ENCODE results near the gene HDGF. TPM values are rescaled to one million over a fixed set of nuclear protein-coding genes. Genes with fewer than 3 reads are reported as not detected.
"Not testable (repeated sequence)": the region's sequence is repeated elsewhere in the genome, so short reads cannot be mapped to it uniquely, and the experiment has no call there.

The HDGF gene
- total and polyA plus RNA-seq, 8 donors: 43.5 to 112 (median 66.0) TPM

DNA sequence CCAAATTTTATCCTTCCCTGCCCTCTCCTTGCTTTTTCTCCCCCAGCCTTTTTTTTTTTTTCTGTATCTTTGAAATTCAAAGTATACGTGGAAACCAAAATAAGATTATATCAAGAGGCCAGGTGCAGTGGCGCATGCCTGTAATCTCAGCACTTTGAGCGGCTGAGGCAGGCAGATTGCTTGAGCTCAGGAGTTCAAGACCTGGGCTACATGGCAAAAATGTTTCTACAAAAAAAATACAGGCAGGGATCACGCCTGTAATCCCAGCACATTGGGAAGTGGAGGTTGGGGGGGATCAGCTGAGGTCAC, 9.3 kb upstream of the HDGF start:
- WGBS, 2 donors: 62 to 63% methylated on average over 4 of the region's 4 CpGs
- intact Hi-C loops (cut with DNase I): no loop called here
- FAIRE-seq: no peak

DNA sequence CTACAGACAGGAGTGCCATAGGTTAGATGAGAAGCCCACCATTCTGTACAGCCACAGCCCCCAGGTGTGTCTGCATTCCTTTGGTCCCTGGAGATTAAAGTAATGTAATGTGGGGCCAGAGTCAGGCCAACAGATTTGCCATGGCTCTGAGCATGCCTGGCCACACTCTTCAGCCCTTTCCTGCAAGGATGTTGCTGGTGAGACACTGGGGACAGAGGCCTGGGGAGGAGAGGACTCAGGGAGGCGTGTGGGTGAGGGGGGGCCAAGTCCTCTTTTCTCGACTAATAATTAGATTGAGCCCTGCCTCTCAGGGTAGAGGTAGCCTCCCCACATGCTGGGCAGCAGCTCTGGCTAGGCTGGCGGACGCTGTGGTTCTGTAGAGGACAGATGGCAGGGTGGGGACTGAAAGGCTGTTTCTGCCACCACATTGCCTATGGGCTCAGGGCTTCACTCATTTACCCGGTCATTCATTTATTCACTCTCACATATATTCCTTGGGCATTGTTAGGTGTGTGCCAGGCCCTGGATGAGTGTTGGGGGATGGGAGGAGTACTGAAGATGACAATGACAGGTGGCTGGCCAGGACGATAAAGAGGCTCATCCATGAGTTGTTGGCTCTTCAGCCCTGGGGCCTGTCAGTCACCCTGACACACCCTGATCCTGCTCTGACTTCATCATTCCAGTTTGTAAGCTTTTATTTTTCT, 8.8 kb upstream of the HDGF start:
- 66 to 68% methylated on average over 6 of the region's 6 CpGs for WGBS, 2 donors
- Histone ChIP-seq H3K9me3 (no peaks in the 10 kb centered on the region), H3K27ac (no peak overlapping the region), H3K4me3 (no peak overlapping the region), H3K36me3 (no peaks in the 10 kb centered on the region), H3K4me1 (no peaks in the 10 kb centered on the region), H3K27me3 (no peaks in the 10 kb centered on the region)
- DNase-seq: peak in 2 of 6 donors; percentile 26 to 30
- intact Hi-C loops (cut with DNase I): no loop called here
- FAIRE-seq: no peak
- ATAC-seq: no peak
- TF ChIP-seq, protein P1, sequence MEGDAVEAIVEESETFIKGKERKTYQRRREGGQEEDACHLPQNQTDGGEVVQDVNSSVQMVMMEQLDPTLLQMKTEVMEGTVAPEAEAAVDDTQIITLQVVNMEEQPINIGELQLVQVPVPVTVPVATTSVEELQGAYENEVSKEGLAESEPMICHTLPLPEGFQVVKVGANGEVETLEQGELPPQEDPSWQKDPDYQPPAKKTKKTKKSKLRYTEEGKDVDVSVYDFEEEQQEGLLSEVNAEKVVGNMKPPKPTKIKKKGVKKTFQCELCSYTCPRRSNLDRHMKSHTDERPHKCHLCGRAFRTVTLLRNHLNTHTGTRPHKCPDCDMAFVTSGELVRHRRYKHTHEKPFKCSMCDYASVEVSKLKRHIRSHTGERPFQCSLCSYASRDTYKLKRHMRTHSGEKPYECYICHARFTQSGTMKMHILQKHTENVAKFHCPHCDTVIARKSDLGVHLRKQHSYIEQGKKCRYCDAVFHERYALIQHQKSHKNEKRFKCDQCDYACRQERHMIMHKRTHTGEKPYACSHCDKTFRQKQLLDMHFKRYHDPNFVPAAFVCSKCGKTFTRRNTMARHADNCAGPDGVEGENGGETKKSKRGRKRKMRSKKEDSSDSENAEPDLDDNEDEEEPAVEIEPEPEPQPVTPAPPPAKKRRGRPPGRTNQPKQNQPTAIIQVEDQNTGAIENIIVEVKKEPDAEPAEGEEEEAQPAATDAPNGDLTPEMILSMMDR (IDR thresholded peaks at IDR 0.05): no peak

More for the DNA sequence above, 9.3 kb upstream of the HDGF start:
- Histone ChIP-seq H3K4me1 (peaks cover 0 to 2% (median 0%) of the 10 kb centered on the region in 3 donors), H3K9me3 (no peaks in the 10 kb centered on the region), H3K4me3 (no peak overlapping the region), H3K27me3 (no peaks in the 10 kb centered on the region), H3K27ac (no peak overlapping the region), H3K36me3 (no peaks in the 10 kb centered on the region)
- TF ChIP-seq, protein P1 (IDR thresholded peaks at IDR 0.05): no peak
- no peak for ATAC-seq
- no peak for DNase-seq

DNA sequence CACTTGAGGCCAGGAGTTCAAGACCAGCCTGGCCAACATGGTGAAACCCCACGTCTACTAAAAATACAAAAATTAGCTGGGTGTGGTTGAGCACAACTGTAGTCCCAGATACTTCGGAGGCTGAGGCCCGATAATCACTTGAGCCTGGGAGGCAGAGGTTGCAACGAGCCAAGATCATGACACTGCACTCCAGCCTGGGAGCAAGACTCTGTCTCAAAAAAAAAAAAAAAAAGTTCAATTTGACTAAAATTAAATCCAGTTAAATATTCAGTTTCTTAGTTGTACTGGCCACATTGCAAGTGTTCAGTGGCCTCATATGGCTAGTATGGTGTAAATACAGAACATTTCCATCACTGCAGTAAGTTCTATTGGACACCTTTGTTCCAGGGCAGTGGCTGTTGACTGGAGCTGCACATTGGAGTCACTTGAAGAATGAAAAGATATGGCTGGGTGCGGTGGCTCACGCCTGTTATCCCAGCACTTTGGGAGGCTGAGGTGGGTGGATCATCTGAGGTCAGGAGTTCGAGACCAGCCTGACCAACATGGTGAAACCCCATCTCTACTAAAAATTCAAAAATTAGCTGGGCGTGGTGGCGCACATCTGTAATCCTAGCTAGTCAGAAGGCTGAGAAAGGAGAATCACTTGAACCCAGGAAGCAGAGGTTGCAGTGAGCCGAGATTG, 6.2 kb upstream of the HDGF start:
- H3K4me3 ChIP-seq; H3K27ac ChIP-seq; intact Hi-C loops (cut with DNase I); H3K9me3 ChIP-seq; ATAC-seq; H3K36me3 ChIP-seq; H3K27me3 ChIP-seq; H3K4me1 ChIP-seq; FAIRE-seq: not testable (repeated sequence)
- peak in 1 of 6 donors; percentile 2 for DNase-seq
- WGBS, 2 donors: 90 to 96% methylated on average over 10 of the region's 10 CpGs

DNA sequence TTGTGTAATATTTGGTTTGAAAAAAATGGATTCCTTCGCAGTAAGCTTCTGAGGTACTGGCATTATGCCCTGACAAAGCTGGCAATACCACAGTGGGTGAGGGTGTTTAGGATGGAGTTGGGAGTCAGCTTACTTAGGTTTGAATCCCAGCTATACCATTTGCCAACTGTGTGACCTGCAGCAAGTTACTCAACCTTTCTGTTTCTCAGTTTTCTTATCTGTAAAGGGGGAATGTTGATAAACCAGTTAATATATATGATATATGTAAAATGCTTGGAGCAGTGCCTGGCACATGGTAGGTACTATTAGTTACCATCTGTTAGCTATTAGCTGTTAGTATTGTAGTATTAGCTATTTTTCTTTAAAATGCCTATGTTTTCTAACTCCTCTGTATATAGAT, 4.9 kb upstream of the HDGF start:
- Histone ChIP-seq H3K27me3 (no peaks in the 10 kb centered on the region), H3K27ac (no peak overlapping the region), H3K9me3 (no peaks in the 10 kb centered on the region), H3K4me1 (peaks cover 0 to 10% (median 6%) of the 10 kb centered on the region in 3 donors), H3K4me3 (no peak overlapping the region), H3K36me3 (no peaks in the 10 kb centered on the region)
- WGBS, 2 donors: 91 to 97% methylated on average over 1 of the region's 1 CpG
- no peak for DNase-seq
- intact Hi-C loops (cut with DNase I): no loop called here
- TF ChIP-seq, protein P1 (IDR thresholded peaks at IDR 0.05): no peak
- no peak for FAIRE-seq
- ATAC-seq: no peak

DNA sequence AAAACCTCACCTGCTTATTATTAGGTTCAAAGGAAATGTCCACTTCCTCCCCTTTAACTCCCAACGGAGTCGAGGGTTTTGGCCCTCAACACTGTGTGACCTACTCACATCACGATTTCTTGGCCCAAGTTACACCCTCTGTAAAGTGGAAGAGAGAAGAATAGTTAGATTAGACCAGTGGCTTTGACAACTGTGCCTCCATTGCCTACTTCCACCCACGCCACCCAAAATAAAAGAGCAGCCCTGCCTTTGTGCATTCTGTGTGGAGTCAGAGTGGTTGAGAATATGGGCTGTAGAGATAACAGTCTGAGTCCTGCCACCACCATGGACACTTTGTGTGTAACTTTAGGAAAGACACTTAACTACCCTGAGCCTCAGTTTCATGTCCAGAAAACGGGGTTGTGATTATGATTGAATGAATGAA, 4.1 kb upstream of the HDGF start:
- no peak for DNase-seq
- Histone ChIP-seq H3K36me3 (no peaks in the 10 kb centered on the region), H3K27me3 (no peaks in the 10 kb centered on the region), H3K27ac (no peak overlapping the region), H3K4me1 (peaks cover 0 to 10% (median 6%) of the 10 kb centered on the region in 3 donors), H3K9me3 (no peaks in the 10 kb centered on the region), H3K4me3 (no peak overlapping the region)
- intact Hi-C loops (cut with DNase I): no loop called here
- 73 to 77% methylated on average over 5 of the region's 5 CpGs for WGBS, 2 donors
- FAIRE-seq: no peak
- no peak for ATAC-seq
- TF ChIP-seq, protein P1 (IDR thresholded peaks at IDR 0.05): no peak
